LHCN-M2 (cell line): ENCODE results near the gene TMEM203. TPM values are rescaled to one million over a fixed set of nuclear protein-coding genes. Genes with fewer than 3 reads are reported as not detected.

Experiments
- total RNA-seq: library from RNA; depleted of rRNA; stranded (reverse); fragments of >200 nt; gene quantifications from 2 replicates; pipeline ENCODE4 v1.2.3, GENCODE V29; 2014; rRNA removed

The TMEM203 gene
- total RNA-seq, 1 experiment from 2014 or later, result 50.1 TPM

Other genes with a start within 250 kb of the TMEM203 start
- 2.0 TPM in 1 of 2 replicates, not detected in the other for gene PTGDS, start 228.1 kb downstream of the TMEM203 start, total RNA-seq
- 0.11 TPM in 1 of 2 replicates, not detected in the other for gene LCNL1, start 222.7 kb downstream of the TMEM203 start, total RNA-seq
- gene PAXX, start 213.2 kb downstream of the TMEM203 start, total RNA-seq, result 53.2 and 67.3 TPM in 2 replicates
- 0.52 TPM in 1 of 2 replicates, not detected in the other for gene CLIC3, start 209.1 kb downstream of the TMEM203 start, total RNA-seq
- 13.2 and 15.5 TPM in 2 replicates for gene ABCA2, start 177.4 kb downstream of the TMEM203 start, total RNA-seq
- not detected in 2 replicates for gene FUT7, start 173.6 kb downstream of the TMEM203 start, total RNA-seq
- 5.3 and 5.5 TPM in 2 replicates for gene NPDC1, start 159.5 kb downstream of the TMEM203 start, total RNA-seq
- gene ENTPD2, start 151.6 kb downstream of the TMEM203 start, total RNA-seq, result not detected in 2 replicates
- 16.1 and 17.7 TPM in 2 replicates for gene SAPCD2, start 135.1 kb downstream of the TMEM203 start, total RNA-seq
- gene UAP1L1, start 128.1 kb downstream of the TMEM203 start, total RNA-seq, result 13.6 and 17.6 TPM in 2 replicates
- 78.4 and 92.8 TPM in 2 replicates for gene MAN1B1, start 118.7 kb downstream of the TMEM203 start, total RNA-seq
- 81.8 and 91.5 TPM in 2 replicates for gene DPP7, start 90.9 kb downstream of the TMEM203 start, total RNA-seq
- 0.29 TPM in 1 of 2 replicates, not detected in the other for gene GRIN1, start 66.5 kb downstream of the TMEM203 start, total RNA-seq
- gene LRRC26, start 35.6 kb downstream of the TMEM203 start, total RNA-seq, result not detected in 2 replicates
- gene TMEM210, start 33.6 kb downstream of the TMEM203 start, total RNA-seq, result 0.45 TPM in 1 of 2 replicates, not detected in the other
- gene ANAPC2, start 17.1 kb downstream of the TMEM203 start, total RNA-seq, result 21.9 and 24.4 TPM in 2 replicates
- 108 and 115 TPM in 2 replicates for gene SSNA1, start 17.0 kb downstream of the TMEM203 start, total RNA-seq
- gene TPRN, start 4.9 kb downstream of the TMEM203 start, total RNA-seq, result 6.3 and 10.7 TPM in 2 replicates
- 15.4 and 16.9 TPM in 2 replicates for gene NDOR1, start 52 bp upstream of the TMEM203 start, total RNA-seq
- 0.26 TPM in 1 of 2 replicates, not detected in the other for gene RNF208, start 16.6 kb upstream of the TMEM203 start, total RNA-seq
- gene CYSRT1, start 19.5 kb upstream of the TMEM203 start, total RNA-seq, result 4.1 and 4.4 TPM in 2 replicates
- gene RNF224, start 21.9 kb upstream of the TMEM203 start, total RNA-seq, result 0.06 and 0.23 TPM in 2 replicates
- gene SLC34A3, start 25.3 kb upstream of the TMEM203 start, total RNA-seq, result 0.06 TPM in 1 of 2 replicates, not detected in the other
- gene TUBB4B, start 35.6 kb upstream of the TMEM203 start, total RNA-seq, result 517 and 586 TPM in 2 replicates
- not detected in 2 replicates for gene STPG3, start 45.6 kb upstream of the TMEM203 start, total RNA-seq
- gene NELFB, start 49.7 kb upstream of the TMEM203 start, total RNA-seq, result 60.7 and 61.8 TPM in 2 replicates
- gene TOR4A, start 72.1 kb upstream of the TMEM203 start, total RNA-seq, result 2.6 and 2.8 TPM in 2 replicates
- 0.06 TPM in 1 of 2 replicates, not detected in the other for gene NRARP, start 96.6 kb upstream of the TMEM203 start, total RNA-seq
- gene EXD3, start 217.5 kb upstream of the TMEM203 start, total RNA-seq, result 4.0 and 6.5 TPM in 2 replicates
- gene NOXA1, start 217.7 kb upstream of the TMEM203 start, total RNA-seq, result 0.17 and 0.19 TPM in 2 replicates
- not detected in 2 replicates for gene ENTPD8, start 235.7 kb upstream of the TMEM203 start, total RNA-seq